Thyroid gland (tissue), 4 donors: Measurements from ENCODE around the gene ZNHIT6. TPM values are rescaled to one million over a fixed set of nuclear protein-coding genes. Genes with fewer than 3 reads are reported as not detected.

ENCODE experiments used
- DNase-seq, 2 donors: peaks; one replicate each; pipeline ENCODE4 v3.0.0-alpha.2; 2019
- H3K27ac ChIP-seq, 3 donors: fragments of 200-600 bp; sonication (generic); 1 replicate in 2 of 3; 2 replicates in 1 of 3; pipeline ENCODE4 v1.5.1; 2016 to 2019; ENCODE audit warnings: mild to moderate bottlenecking in 1 of 3, moderate library complexity in 1 of 3
- H3K27me3 ChIP-seq: fragments of 200-600 bp; sonication (generic); one replicate; pipeline ENCODE4 v1.5.1; 2019
- H3K36me3 ChIP-seq, 2 donors: fragments of 200-600 bp; sonication (generic); one replicate each; pipeline ENCODE4 v1.5.1; 2016 to 2019
- H3K4me1 ChIP-seq, 2 donors: fragments of 200-600 bp; sonication (generic); one replicate each; pipeline ENCODE4 v1.5.1; 2017 to 2019
- H3K4me3 ChIP-seq, 3 donors: fragments of 200-600 bp; sonication (generic); replicated peaks in 1 of 3; 1 replicate in 2 of 3; 2 replicates in 1 of 3; pipeline ENCODE4 v1.5.1; 2016; ENCODE audit warnings: mild to moderate bottlenecking in 1 of 3
- H3K9me3 ChIP-seq: fragments of 200-600 bp; sonication (generic); one replicate; pipeline ENCODE4 v1.5.1; 2017
- CTCF ChIP-seq, 6 experiments: fragments of 200-600 bp in 3 of 6; fragments of 450-650 bp in 3 of 6; sonication (generic) in 3 of 6; IDR thresholded peaks; one replicate each; pipeline ENCODE4 v1.5.1; 2016 to 2019; ENCODE audit warnings: antibody characterized with exemption in 6 of 6, mild to moderate bottlenecking in 2 of 6, inconsistent platforms in 1 of 6, moderate library complexity in 1 of 6
- POLR2A ChIP-seq, 2 donors: fragments of 450-650 bp; IDR thresholded peaks; one replicate each; pipeline ENCODE4 v1.6.1; 2017; ENCODE audit warnings: antibody characterized with exemption in 2 of 2, mild to moderate bottlenecking in 2 of 2, moderate library complexity in 1 of 2
- WGBS, 2 donors: methylation state at CpG; one replicate each; pipeline ENCODE4 v1.1.5; 2017; 5-methylcytosine and 5-hydroxymethylcytosine counted together
- intact Hi-C: fragments of 100-400 bp; cut with DNase I; formaldehyde crosslinking; loops from one replicate; pipeline ENCODE4 v1.15.1; 2023
- total RNA-seq, 4 donors: library from RNA; depleted of rRNA; stranded (reverse); fragments of >200 nt; gene quantifications; one replicate each; pipeline ENCODE4 v1.2.3, GENCODE V29; 2016

The ZNHIT6 gene
- total RNA-seq, 4 donors from 2014 or later, result 13.6 to 19.3 (median 14.2) TPM

- Histone ChIP-seq H3K36me3 (no peaks in the 10 kb centered on the region), H3K27ac (no peak overlapping the region), H3K4me1 (peaks cover 0 to 8% of the 10 kb centered on the region in 2 donors), H3K27me3 (no peaks in the 10 kb centered on the region), H3K4me3 (no peak overlapping the region), H3K9me3 (no peaks in the 10 kb centered on the region)
- intact Hi-C loops, result no loop called here
- 71 to 80% methylated on average over 4 of the region's 4 CpGs for WGBS, 2 donors
- no peak for DNase-seq
- TF ChIP-seq POLR2A (IDR thresholded peaks at IDR 0.05) (no peak), CTCF (IDR thresholded peaks at IDR 0.05) (no peak)
These were observed 106.3 kb downstream of the ZNHIT6 start for GRCh38 chr1:85601901-85602300.

- Histone ChIP-seq H3K9me3 (no peaks in the 10 kb centered on the region), H3K4me1 (peaks cover 0 to 8% of the 10 kb centered on the region in 2 donors), H3K27me3 (no peaks in the 10 kb centered on the region), H3K27ac (peak overlapping the region in 1 of 3 donors; percentile 24), H3K4me3 (no peak overlapping the region), H3K36me3 (no peaks in the 10 kb centered on the region)
- TF ChIP-seq POLR2A (IDR thresholded peaks at IDR 0.05) (no peak), CTCF (IDR thresholded peaks at IDR 0.05) (no peak)
- DNase-seq, result no peak
- intact Hi-C loops, result no loop called here
- 21 to 41% methylated on average over 2 of the region's 2 CpGs for WGBS, 2 donors
These were observed 108.6 kb downstream of the ZNHIT6 start for GRCh38 chr1:85599681-85600080.

Other genes starting within 250 kb of the ZNHIT6 start
- gene DDAH1, start 243.3 kb downstream of the ZNHIT6 start, total RNA-seq, result 10 to 100 TPM; 17.5 to 64.2 (median 40.0) TPM
- gene CCN1, start 127.7 kb downstream of the ZNHIT6 start, total RNA-seq, result 10 to 100 TPM; 20.6 to 63.4 (median 47.6) TPM